Heart left ventricle (tissue), 16 donors: ENCODE data around the gene VMAC. TPM values are rescaled to one million over a fixed set of nuclear protein-coding genes. Genes with fewer than 3 reads are reported as not detected.

ENCODE experiments used
- ATAC-seq, 4 donors: fragments of 200-7000 bp; cut with Tn5 transposase; one replicate each; pipeline ENCODE4 v1.9.1; 2020 to 2022; ENCODE audit warnings: moderate library complexity in 4 of 4, mild to moderate bottlenecking in 3 of 4, moderate number of reproducible peaks in 1 of 4
- DNase-seq, 5 donors: peaks; one replicate each; pipeline ENCODE4 v3.0.0-alpha.2; 2020
- H3K27ac ChIP-seq, 12 donors: fragments of 200-600 bp; sonication (generic) in 4 of 12; one replicate each; pipeline versions ENCODE4 v1.5.0 to v1.8.0; 2016 to 2022; ENCODE audit warnings: mild to moderate bottlenecking in 2 of 12
- H3K27me3 ChIP-seq, 9 donors: fragments of 200-600 bp; sonication (generic) in 2 of 9; one replicate each; pipeline versions ENCODE4 v1.5.1 to v1.8.0; 2016 to 2022; ENCODE audit warnings: mild to moderate bottlenecking in 3 of 9
- H3K36me3 ChIP-seq, 9 donors: fragments of 200-600 bp; sonication (generic) in 2 of 9; one replicate each; pipeline versions ENCODE4 v1.5.0 to v1.8.0; 2018 to 2022; ENCODE audit warnings: mild to moderate bottlenecking in 2 of 9
- H3K4me1 ChIP-seq, 12 donors: fragments of 200-600 bp; sonication (generic) in 4 of 12; one replicate each; pipeline versions ENCODE4 v1.5.0 to v1.8.0; 2016 to 2022; ENCODE audit warnings: mild to moderate bottlenecking in 3 of 12
- H3K4me3 ChIP-seq, 12 donors: fragments of 200-600 bp; sonication (generic) in 4 of 12; one replicate each; pipeline versions ENCODE4 v1.5.0 to v1.8.0; 2017 to 2022; ENCODE audit warnings: mild to moderate bottlenecking in 9 of 12, moderate library complexity in 4 of 12
- H3K9me3 ChIP-seq, 12 donors: fragments of 200-600 bp; sonication (generic) in 4 of 12; one replicate each; pipeline versions ENCODE4 v1.5.0 to v1.8.0; 2016 to 2022; ENCODE audit warnings: mild to moderate bottlenecking in 1 of 12
- POLR2A ChIP-seq, 2 donors: fragments of 450-650 bp; IDR thresholded peaks; one replicate each; pipeline ENCODE4 v1.6.1; 2017; ENCODE audit warnings: antibody characterized with exemption in 2 of 2, mild to moderate bottlenecking in 2 of 2, moderate library complexity in 2 of 2
- WGBS, 4 donors: extraction: QIAGEN DNeasy Blood & Tissue Kit in 2 of 4; methylation state at CpG; one replicate each; pipeline versions ENCODE4 v1.1.5 to v1.1.7; 2013 to 2018; 5-methylcytosine and 5-hydroxymethylcytosine counted together
- intact Hi-C, 10 donors: fragments of 100-400 bp; cut with DNase I; formaldehyde crosslinking; loops; one replicate each; pipeline versions ENCODE4 v1.11.1 to v1.14.2; 2022
- polyA plus RNA-seq, 2 donors: library from polyadenylated mRNA; stranded (reverse); fragments of 200-250 nt; gene quantifications; one replicate each; pipeline ENCODE4 v1.2.3, GENCODE V29; 2013
- total RNA-seq, 9 donors: library from RNA; depleted of rRNA in 2 of 9; stranded (reverse); fragments of >200 nt in 2 of 9; fragmentation: NEBNext Ultra II Directional in 3 of 9; extraction: Animal tissue kit (Norgen Biotek cat#: 25700) in 3 of 9; gene quantifications; one replicate each; pipeline versions ENCODE4 v1.1.0 to v1.2.4, GENCODE V29; 2016 to 2023
- TF ChIP-seq, protein P1 (sequence below), 12 donors: fragments of 200-600 bp; sonication (generic) in 4 of 12; IDR thresholded peaks; one replicate each; pipeline versions ENCODE4 v1.5.0 to v1.8.0; 2018 to 2022; ENCODE audit warnings: antibody characterized with exemption in 12 of 12, mild to moderate bottlenecking in 5 of 12
- donor health status: ischemic (EF 13 %, LVEDD 7.1; RV severe dilation, severe dysfunction).
- donor health status: healthy with polysubstance abuse.
- donor health status: DM: no; HTN: yes; CAD: no.
- donor health status: DM: no; HTN: no; CAD: no.
- donor health status: ischemic (EF 25% LVEDD 6.9; RV normal size, moderate dysfunction).
- donor health status: ischemic (EF 25% LVEDD 5.7; RV mildly dilated, moderate dysfunction).
- donor health status: healthy.
- donor health status: DM: yes; HTN: yes; CAD: no.
- donor health status: ischemic (EF 35%, LVEDD 5.7; RV mildly dilated, moderate dysfunction).
- donor health status: nonischemic (EF 11% LVEDD 7.7; RV severe dilation, severe dysfunction).
- donor health status: DM: yes; HTN: yes; CAD: no.
- donor health status: PGD.
- donor health status: ischemic (EF 29% LVEDD 5.4; RV normal size, mild dysfunction).
- donor health status: nonischemic (EF 23%, LVEDD 6.1; RV moderate dilation, normal function).

Gene VMAC
- total and polyA plus RNA-seq, 11 donors = 1.3 to 3.9 (median 2.3) TPM

GRCh38 chr19:5926641-5927440, 22.2 kb downstream of the VMAC start:
- no peaks in the 10 kb centered on the region for H3K9me3 ChIP-seq
- H3K4me1 ChIP-seq = peaks cover 2 to 27% (median 17%) of the 10 kb centered on the region in 12 donors
- WGBS, 4 donors = 37 to 46% (median 40%) methylated on average over 13 to 14 of the region's 14 CpGs
- H3K27ac ChIP-seq = peak overlapping the region; percentile 46 to 75 (median 56)
- H3K4me3 ChIP-seq = peak overlapping the region in 1 of 12 donors; percentile 3
- H3K27me3 ChIP-seq = no peaks in the 10 kb centered on the region
- H3K36me3 ChIP-seq = peaks cover 0 to 100% (median 95%) of the 10 kb centered on the region in 9 donors
- intact Hi-C loops = no loop called here
- DNase-seq (peak in 4 of 5 donors; percentile 59 to 78 (median 70)), ATAC-seq (peak; percentile 78 to 86 (median 81))
- TF ChIP-seq POLR2A (IDR thresholded peaks at IDR 0.05) = no peak
- TF ChIP-seq, protein P1, sequence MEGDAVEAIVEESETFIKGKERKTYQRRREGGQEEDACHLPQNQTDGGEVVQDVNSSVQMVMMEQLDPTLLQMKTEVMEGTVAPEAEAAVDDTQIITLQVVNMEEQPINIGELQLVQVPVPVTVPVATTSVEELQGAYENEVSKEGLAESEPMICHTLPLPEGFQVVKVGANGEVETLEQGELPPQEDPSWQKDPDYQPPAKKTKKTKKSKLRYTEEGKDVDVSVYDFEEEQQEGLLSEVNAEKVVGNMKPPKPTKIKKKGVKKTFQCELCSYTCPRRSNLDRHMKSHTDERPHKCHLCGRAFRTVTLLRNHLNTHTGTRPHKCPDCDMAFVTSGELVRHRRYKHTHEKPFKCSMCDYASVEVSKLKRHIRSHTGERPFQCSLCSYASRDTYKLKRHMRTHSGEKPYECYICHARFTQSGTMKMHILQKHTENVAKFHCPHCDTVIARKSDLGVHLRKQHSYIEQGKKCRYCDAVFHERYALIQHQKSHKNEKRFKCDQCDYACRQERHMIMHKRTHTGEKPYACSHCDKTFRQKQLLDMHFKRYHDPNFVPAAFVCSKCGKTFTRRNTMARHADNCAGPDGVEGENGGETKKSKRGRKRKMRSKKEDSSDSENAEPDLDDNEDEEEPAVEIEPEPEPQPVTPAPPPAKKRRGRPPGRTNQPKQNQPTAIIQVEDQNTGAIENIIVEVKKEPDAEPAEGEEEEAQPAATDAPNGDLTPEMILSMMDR (IDR thresholded peaks at IDR 0.05) = no peak

- H3K27ac ChIP-seq = peak overlapping the region; percentile 13 to 75 (median 55)
- ATAC-seq (no peak), DNase-seq (no peak)
- intact Hi-C loops = no loop called here
- no peaks in the 10 kb centered on the region for H3K9me3 ChIP-seq
- peaks cover 2 to 27% (median 17%) of the 10 kb centered on the region in 12 donors for H3K4me1 ChIP-seq
- TF ChIP-seq POLR2A (IDR thresholded peaks at IDR 0.05) = no peak
- TF ChIP-seq, protein P1 (IDR thresholded peaks at IDR 0.05) = no peak
- no peaks in the 10 kb centered on the region for H3K27me3 ChIP-seq
- 82 to 89% (median 83%) methylated on average over 7 to 8 of the region's 8 CpGs for WGBS, 4 donors
- H3K4me3 ChIP-seq = no peak overlapping the region
- peaks cover 0 to 100% (median 95%) of the 10 kb centered on the region in 9 donors for H3K36me3 ChIP-seq
Measured at GRCh38 chr19:5927441-5927821, 22.8 kb downstream of the VMAC start.

DNA sequence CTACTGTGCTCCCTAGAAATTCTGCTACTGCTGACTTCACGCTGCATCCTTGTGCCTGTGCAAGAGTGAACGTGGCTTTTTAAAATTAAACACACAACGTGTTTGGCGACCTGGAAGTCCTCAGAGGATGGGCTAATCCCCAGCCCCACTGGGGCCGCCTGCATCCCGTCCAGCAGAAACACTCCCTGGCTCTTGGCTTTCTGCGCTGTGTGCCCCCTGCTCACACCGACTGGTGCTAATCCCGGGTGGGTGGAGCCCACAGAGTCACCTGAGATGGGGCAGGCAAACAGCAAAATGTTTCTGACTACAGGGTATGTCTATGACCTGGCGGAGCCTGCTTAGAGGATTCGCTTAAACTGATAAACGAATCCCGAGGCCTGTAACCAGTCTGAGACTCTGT, 24.5 kb downstream of the VMAC start:
- Histone ChIP-seq H3K4me3 (no peak overlapping the region), H3K27ac (no peak overlapping the region), H3K9me3 (no peaks in the 10 kb centered on the region), H3K27me3 (no peaks in the 10 kb centered on the region), H3K36me3 (peaks cover 0 to 98% (median 86%) of the 10 kb centered on the region in 9 donors), H3K4me1 (peaks cover 2 to 38% (median 22%) of the 10 kb centered on the region in 12 donors)
- 86 to 95% (median 90%) methylated on average over 12 to 13 of the region's 13 CpGs for WGBS, 4 donors
- intact Hi-C loops = no loop called here
- ATAC-seq = no peak
- TF ChIP-seq POLR2A (IDR thresholded peaks at IDR 0.05) = no peak
- TF ChIP-seq, protein P1 (IDR thresholded peaks at IDR 0.05) = no peak
- DNase-seq = no peak

GRCh38 chr19:5929625-5930024, 25.0 kb downstream of the VMAC start:
- intact Hi-C loops = no loop called here
- H3K4me1 ChIP-seq = peaks cover 5 to 42% (median 25%) of the 10 kb centered on the region in 12 donors
- no peaks in the 10 kb centered on the region for H3K27me3 ChIP-seq
- WGBS, 4 donors = 75 to 83% (median 79%) methylated on average over 13 to 14 of the region's 14 CpGs
- H3K27ac ChIP-seq = no peak overlapping the region
- DNase-seq = peak in 1 of 5 donors; percentile 51
- TF ChIP-seq, protein P1 (IDR thresholded peaks at IDR 0.05) = no peak
- TF ChIP-seq POLR2A (IDR thresholded peaks at IDR 0.05) = no peak
- ATAC-seq = peak in 1 of 4 donors; percentile 2
- peaks cover 0 to 97% (median 82%) of the 10 kb centered on the region in 9 donors for H3K36me3 ChIP-seq
- H3K4me3 ChIP-seq = no peak overlapping the region
- no peaks in the 10 kb centered on the region for H3K9me3 ChIP-seq
